DMS 273 (cell line): Measurements from ENCODE around the gene CELA1.

ENCODE experiments used
- DNase-seq: peaks from one replicate; lab custom pipeline; 2025; ENCODE audit not compliant: unreplicated experiment; lab: John Stamatoyannopoulos, UW

CELA1 gene

GRCh38 chr12:51374856-51375255, 28.4 kb upstream of the CELA1 start:
- DNase-seq = no peak

GRCh38 chr12:51374361-51374760, 27.9 kb upstream of the CELA1 start:
- no peak for DNase-seq

GRCh38 chr12:51373187-51373586, 26.7 kb upstream of the CELA1 start:
- DNase-seq = no peak

GRCh38 chr12:51372021-51372420, 25.5 kb upstream of the CELA1 start:
- DNase-seq = no peak

GRCh38 chr12:51371295-51371953, 24.9 kb upstream of the CELA1 start:
- DNase-seq = peak; percentile 53

GRCh38 chr12:51370667-51371066, 24.2 kb upstream of the CELA1 start:
- DNase-seq = no peak

- no peak for DNase-seq
Observed at GRCh38 chr12:51369581-51369980, 23.1 kb upstream of the CELA1 start.

GRCh38 chr12:51368640-51369517, 22.4 kb upstream of the CELA1 start:
- peak; percentile 9 for DNase-seq

GRCh38 chr12:51365276-51365675, 18.8 kb upstream of the CELA1 start:
- DNase-seq = no peak

DNA sequence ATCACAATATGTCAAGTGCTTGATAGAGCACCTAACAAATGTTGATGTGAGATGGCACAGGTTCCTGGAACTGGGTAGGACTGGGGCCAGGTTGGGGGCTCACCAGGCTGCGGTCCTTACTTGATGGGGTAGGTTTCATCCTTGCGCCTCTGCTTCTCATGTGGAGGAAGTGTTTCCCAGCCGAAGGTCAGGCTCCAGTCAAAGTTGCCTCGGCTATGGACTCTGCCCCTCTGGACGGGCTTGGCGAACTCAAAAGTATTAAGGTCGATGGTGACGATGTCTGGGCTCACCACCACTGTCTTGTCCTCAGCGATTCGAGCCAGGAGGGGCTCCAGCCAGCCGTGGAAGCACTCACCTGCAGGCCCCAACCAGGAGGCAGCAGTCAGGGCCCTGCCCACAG, 17.5 kb upstream of the CELA1 start:
- no peak for DNase-seq

- DNase-seq = no peak
Observed at GRCh38 chr12:51362747-51363342, 16.4 kb upstream of the CELA1 start.

GRCh38 chr12:51362307-51362706, 15.8 kb upstream of the CELA1 start:
- no peak for DNase-seq

DNA sequence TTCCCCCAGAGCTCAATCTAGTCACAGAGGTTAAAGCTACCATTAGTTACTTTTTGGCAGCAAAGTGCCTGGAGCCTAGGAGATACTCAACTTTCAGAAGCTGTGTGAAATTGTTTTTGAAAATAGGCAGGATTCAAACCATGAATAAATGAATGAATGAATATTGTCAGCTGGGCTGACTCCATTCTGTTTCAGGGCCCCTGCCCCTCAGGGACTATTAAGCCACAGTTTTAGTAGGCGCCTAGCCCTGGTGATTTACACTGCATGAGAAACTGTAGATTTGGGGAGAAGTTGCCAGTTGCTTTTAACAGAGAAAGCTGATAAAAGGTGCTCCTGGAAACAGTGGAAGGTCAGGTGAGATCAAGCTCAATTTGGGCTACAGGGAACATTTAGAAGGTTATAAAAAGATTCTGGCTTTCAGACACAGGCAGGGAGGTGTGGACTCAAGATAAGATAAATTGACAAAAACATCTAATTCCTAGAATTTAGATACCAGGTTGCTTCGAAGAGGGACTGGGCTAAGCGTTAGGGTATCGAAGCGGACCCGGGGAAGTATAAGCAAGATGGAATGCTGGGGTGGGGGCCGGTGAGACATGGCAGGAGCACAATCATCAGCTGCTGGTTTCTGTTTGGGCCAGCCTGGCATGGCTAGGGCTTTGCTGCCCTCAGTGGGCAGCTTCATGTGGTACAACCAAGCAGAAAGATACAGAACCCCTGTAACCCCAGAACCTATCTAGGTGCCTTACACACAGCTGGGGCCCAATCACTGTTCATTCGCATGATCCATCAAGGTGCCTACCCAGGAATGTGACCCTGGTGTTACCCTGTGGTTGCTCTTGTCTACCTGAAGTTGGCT, 14.9 kb upstream of the CELA1 start:
- DNase-seq = no peak

DNA sequence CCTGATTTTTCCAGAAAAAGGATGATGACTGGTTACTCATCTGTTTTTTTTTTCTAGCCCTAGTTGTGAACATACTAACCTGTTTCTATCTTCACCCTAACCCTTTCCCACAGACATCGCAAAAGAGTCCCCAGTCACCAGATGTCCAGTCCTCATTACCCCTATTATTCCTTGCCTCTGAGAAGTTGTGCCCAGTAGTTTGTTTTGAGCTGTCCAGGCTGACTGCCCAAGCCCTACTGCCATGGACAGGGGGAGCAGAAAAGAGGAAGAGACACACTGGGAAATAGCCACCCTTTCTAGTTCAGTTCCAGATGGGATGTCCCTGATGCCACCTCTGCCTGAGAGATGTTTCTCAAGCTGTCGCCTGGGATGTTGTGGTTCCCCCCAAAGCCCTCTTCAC, 13.8 kb upstream of the CELA1 start:
- no peak for DNase-seq

GRCh38 chr12:51359851-51360250, 13.4 kb upstream of the CELA1 start:
- DNase-seq = no peak

DNA sequence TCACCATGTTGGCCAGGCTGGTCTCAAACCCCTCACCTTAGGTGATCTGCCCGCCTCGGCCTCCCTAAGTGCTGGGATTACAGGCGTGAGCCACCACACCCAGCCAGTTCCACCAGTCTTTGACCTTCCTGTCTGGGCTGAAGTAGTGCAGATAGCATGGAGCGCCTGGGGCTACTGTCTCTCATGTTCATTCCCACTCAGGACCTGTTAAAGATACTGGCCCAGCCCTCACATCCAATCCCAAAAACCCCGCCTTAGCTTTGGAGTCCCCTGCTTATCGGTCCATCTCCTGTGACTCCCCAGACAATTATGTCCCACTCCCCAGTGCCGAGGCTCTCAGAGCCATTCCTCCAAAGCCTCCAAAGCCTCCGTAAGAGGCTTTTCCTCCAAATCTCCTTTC, 12.0 kb upstream of the CELA1 start:
- no peak for DNase-seq

DNA sequence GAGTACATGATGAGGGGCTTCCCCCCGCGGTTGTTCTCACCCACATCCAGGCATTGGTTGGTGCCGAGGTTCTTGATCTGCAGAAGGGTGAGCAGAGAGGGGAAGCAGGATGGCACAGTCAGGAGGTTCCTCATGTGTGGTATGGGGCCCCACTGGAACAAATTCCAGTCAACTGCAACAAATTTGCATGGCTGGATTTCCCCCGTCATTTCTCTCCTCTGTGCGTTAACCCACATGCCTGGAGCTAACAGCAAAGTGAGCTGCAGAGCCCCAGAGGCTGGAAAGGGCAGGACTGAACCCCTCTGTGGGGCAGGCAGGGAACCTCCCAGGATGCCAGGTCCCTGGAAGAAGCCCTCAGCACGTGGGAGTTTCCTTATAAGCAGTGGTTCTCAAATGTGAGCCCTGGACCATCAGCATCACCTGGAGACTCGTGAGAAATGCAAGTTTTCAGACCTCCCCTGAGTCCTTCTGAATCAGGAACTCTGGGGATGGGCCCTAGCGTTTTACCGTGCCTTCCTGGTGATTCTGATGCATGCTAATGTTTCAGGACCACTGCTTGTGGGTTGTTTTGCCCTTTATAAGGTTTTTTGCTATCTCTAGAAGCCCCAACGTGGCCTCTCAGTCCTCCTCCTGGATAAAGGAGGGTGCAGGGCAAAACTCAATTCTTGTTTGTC, 11.0 kb upstream of the CELA1 start:
- no peak for DNase-seq

DNA sequence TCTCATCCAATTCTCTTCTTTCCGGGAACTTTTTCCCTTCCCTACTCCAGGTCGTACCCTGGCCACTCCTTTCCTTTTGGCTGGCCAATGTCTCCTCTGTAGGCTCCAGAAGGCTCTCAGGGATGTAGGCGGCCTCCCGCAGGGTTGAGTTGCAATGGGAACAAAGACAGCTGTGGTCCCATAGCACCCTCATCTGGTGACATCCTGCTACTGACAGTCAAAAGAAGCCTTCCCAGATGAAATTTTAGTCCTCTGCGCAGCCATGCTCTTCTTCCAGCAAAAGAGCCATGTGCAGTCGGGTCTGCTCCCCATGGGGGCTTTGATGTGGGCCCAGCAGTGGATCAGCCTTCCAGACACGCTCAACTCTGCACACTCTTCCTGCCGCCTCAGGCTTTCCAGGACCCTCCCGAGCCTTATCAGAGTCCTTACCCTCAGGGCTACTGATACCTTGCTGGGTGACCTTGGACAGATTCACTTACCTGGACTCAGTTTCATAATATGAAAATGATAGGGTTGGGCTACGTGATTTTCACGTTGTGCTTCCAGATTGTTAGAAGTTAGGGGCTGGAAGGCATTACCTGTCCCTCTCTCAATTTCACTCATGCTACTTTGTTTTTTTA, 5.5 kb upstream of the CELA1 start:
- peak; percentile 60 for DNase-seq

- DNase-seq = no peak
Observed at GRCh38 chr12:51349026-51349425, 2.5 kb upstream of the CELA1 start.

- DNase-seq = no peak
Observed at GRCh38 chr12:51348116-51348515, 1.6 kb upstream of the CELA1 start.
